GM19240 (cell line): ENCODE data around the gene UGT1A8.

Experiments used
- DNase-seq: peaks from one replicate; pipeline ENCODE4 v3.0.0; 2011; ENCODE audit warnings: low spot score; ENCODE audit not compliant: insufficient read length

The UGT1A8 gene

DNA sequence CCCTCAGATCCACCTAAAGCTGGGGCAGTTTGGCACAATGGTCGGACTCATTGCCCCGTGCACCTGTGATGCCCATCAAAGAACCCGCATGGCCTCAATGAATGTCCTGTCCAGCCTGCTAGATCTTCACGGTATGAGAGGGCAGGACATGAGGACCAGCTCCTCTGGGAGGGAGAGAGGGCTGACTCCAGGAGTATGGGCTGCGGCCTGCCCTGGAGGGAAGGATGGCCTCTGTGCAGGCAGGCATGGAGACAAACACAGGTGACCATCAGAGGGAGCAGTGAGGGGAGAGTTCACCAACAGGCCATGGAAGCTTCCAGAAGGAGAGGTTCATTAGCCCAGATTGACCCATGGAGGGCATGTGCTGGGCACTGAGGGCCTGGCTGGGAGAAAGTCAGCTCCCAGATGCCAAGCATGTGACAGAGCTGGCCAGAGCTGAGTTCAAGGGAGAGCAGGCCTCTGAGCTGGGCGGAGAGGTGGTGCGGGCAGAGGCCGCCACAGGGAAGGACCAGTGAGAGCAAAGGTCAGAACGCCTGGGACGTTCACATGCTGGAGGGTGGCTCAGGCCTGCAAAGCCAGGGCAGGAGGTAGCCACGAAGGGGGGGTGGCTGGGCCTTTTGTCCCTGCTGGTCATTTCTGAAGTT is 200.7 kb downstream of the UGT1A8 start:
- DNase-seq, result no peak

DNA sequence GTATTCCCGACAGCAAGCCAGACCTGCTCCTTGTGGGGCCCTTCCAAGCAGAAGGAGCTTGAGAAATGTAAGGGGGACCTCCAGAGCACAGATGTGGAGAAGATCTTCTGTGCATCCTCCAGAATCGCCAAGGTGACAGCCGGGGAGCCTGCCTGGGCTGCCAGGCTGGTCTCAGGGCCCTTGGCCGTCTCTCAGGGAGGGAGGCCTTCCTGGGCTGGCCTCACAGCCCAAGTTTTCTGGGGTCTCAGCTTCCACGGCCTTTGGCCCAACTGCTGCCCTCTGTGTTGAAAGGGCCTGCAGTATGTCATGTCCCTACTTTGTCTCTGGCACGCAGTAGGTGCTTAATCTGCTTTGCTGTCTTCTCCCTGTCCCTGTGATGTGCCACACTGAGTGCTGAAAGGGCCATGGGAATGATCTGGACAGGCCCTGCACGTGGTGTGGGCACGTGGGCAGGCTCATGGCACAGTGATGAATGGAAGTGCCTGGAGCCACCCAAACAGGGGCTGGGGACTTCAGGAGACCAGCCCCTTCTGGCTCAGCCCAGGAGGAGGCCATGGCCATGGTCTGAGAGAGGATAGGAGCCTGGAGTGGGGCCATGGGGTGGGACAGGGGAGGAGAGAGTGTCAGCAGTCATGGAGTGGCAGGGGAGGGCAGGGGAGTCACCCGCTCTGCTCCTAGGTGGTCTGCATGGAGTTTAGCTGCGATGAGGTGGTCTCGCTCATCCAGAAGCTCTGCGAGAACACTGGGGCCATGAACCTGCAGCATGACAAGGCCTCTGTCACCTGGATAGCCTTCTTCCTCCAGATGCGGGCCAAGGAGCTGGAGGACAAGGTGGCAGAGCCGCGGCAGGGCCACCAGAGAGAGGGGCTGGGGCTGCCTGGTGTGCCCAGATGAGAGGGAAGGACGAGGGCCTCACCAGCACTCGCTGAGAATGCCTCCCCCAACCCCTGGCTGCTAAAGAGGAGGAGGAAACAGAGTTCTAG is 201.5 kb downstream of the UGT1A8 start:
- DNase-seq, result no peak

DNA sequence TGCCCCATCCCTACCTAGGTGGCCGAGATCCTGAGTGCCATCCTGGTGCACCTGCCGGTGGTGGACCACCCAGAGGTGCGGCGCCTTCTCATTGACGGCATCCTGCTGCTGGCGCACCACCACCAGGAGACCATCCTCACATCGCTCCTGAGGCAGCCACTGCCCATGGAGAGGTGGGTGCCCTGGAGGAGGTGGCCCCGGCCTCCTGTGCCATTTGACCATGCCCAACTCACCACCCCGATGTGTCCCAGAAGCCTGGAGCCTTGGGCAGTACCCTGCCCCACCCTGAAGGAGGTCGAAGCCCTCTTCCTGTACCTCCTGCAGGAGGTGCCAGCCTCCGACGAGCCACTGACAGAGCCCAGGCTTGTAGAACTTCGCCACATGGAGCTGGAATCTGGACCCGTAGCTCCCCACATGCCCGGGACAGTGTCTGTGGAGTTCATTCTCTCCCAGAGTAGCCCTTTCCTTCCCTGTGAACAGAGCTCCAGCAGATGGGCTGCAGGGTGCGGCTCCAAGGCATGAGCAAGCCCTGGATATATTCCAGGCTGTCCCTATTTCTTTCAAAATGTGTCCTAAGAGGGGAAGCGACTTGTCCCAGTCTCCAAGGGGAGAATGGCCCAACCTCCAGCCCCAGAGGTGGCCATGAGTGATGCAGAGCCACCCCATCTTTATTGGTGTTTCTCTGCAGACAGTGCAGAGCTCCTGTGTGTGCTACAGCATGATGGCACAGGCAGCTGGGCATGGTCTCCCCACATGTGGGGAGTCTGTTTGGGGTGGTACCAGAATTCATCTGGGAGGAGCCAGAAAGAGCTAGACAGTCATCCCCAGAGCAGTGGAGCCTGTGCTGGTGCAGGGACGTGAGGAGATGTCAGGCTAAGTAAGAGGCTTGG is 202.7 kb downstream of the UGT1A8 start:
- no peak for DNase-seq

DNA sequence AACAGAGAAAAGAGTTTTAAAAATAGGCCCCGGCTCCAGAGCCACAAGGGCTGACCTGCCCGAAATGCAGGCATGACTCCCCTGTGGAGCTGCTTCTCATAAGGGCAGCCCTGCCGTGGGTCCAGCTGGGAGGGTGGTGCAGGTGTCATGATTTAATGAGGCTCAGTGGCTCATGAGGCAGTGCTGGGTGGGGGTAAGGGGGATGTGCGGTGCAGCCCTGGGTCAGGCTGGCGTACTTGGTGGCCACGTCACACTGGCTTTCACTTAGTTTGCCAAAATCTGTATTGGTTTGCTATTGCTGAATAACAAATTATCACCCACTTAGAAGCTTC is 203.3 kb downstream of the UGT1A8 start:
- no peak for DNase-seq

- DNase-seq, result no peak
Measured at GRCh38 chr2:233821196-233821595, 203.8 kb downstream of the UGT1A8 start.

- no peak for DNase-seq
Measured at GRCh38 chr2:233821709-233822100, 204.3 kb downstream of the UGT1A8 start.

- DNase-seq, result no peak
Measured at GRCh38 chr2:233822101-233822771, 204.8 kb downstream of the UGT1A8 start.
